A549 (cell line): ENCODE data around the gene ATF2. TPM values are rescaled to one million over a fixed set of nuclear protein-coding genes. Genes with fewer than 3 reads are reported as not detected.

Source experiments
- ATAC-seq, 2 experiments: fragments of 200-7000 bp in 1 of 2; fragments of >200 bp in 1 of 2; cut with Nextera tagmentation in 1 of 2; cut with Tn5 transposase in 1 of 2; 3 replicates each; pipeline versions ENCODE4 v1.8.0 to v1.9.1; 2018 to 2020; ENCODE audit warnings: mild to moderate bottlenecking in 1 of 2, moderate library complexity in 1 of 2
- CTCF ChIA-PET: fragments of 300-600 bp; sonication (Branson Sonifier 250); formaldehyde crosslinking; extraction: SDS; loops from one replicate; lab custom pipeline; 2021; ENCODE audit warnings: antibody characterized with exemption, inconsistent platforms; lab: Yijun Ruan, JAX
- POLR2A ChIA-PET: fragments of 350-600 bp; formaldehyde crosslinking; extraction: SDS; loops from one replicate; lab custom pipeline; 2021; ENCODE audit warnings: antibody characterized with exemption, inconsistent platforms; lab: Yijun Ruan, JAX
- DNase-seq, 2 experiments: peaks; one replicate each; pipeline versions ENCODE4 v3.0.0 to v3.0.0-alpha.2; 2011 to 2016; ENCODE audit warnings: low read depth in 1 of 2, low spot score in 1 of 2
- FAIRE-seq: peaks from 2 replicates; lab custom pipeline; 2011; peaks lifted over from hg19 to GRCh38; lab: Jason Lieb, UNC
- H3K27ac ChIP-seq, 2 experiments: fragments of >200 bp; sonication (Bioruptor Twin); formaldehyde crosslinking; 3 replicates each; pipeline ENCODE4 v1.5.1; 2016 to 2017
- H3K4me1 ChIP-seq: fragments of >200 bp; sonication (Bioruptor Twin); formaldehyde crosslinking; 3 replicates; pipeline ENCODE4 v1.6.1; 2016
- H3K4me2 ChIP-seq: fragments of >200 bp; sonication (Bioruptor Twin); formaldehyde crosslinking; 3 replicates; pipeline ENCODE4 v1.6.1; 2016
- H3K4me3 ChIP-seq: fragments of >200 bp; sonication (Bioruptor Twin); formaldehyde crosslinking; 3 replicates; pipeline ENCODE4 v1.5.1; 2016
- H3K9me3 ChIP-seq: fragments of >200 bp; sonication (Bioruptor Twin); formaldehyde crosslinking; 3 replicates; pipeline ENCODE4 v1.6.1; 2016
- BCL3 ChIP-seq: fragments of >200 bp; sonication (Bioruptor Twin); formaldehyde crosslinking; IDR thresholded peaks from 3 replicates; pipeline ENCODE4 v1.6.1; 2016
- CBX8 ChIP-seq: fragments of 200-600 bp; sonication (generic); IDR thresholded peaks from 2 replicates; pipeline ENCODE4 v1.6.1; 2016
- EHF ChIP-seq: fragments of 250-450 bp; sonication (Bioruptor Pico); IDR thresholded peaks from 2 replicates; pipeline ENCODE4 v1.5.0; 2020; ENCODE audit warnings: mild to moderate bottlenecking
- EP300 ChIP-seq, 2 experiments: fragments of >200 bp; sonication (Bioruptor Twin); formaldehyde crosslinking; IDR thresholded peaks; 2 replicates in 1 of 2; 3 replicates in 1 of 2; pipeline ENCODE4 v1.6.1; 2016 to 2017
- FOSL2 ChIP-seq, 2 experiments: fragments of 450-650 bp in 1 of 2; fragments of >200 bp in 1 of 2; sonication (Bioruptor Twin) in 1 of 2; formaldehyde crosslinking; IDR thresholded peaks; 2 replicates each; pipeline versions ENCODE4 v1.5.0 to v1.6.1; 2016 to 2020; ENCODE audit warnings: mild to moderate bottlenecking in 1 of 2, moderate library complexity in 1 of 2
- GATA3 ChIP-seq: IDR thresholded peaks from 2 replicates; pipeline ENCODE4 v1.6.1; 2012; ENCODE audit warnings: borderline replicate concordance
- HES2 ChIP-seq: fragments of >200 bp; sonication (Bioruptor Twin); formaldehyde crosslinking; IDR thresholded peaks from 2 replicates; pipeline ENCODE4 v1.6.1; 2016
- HEYL ChIP-seq: fragments of 250-450 bp; sonication (Bioruptor Pico); IDR thresholded peaks from 2 replicates; pipeline ENCODE4 v1.8.0; 2021; ENCODE audit warnings: mild to moderate bottlenecking, moderate library complexity
- HMGXB4 ChIP-seq: fragments of 250-450 bp; sonication (Bioruptor Pico); IDR thresholded peaks from 2 replicates; pipeline ENCODE4 v1.5.0; 2021; ENCODE audit warnings: mild to moderate bottlenecking, moderate library complexity, borderline replicate concordance
- KDM1A ChIP-seq: fragments of 200-600 bp; sonication (generic); IDR thresholded peaks from 2 replicates; pipeline ENCODE4 v1.6.1; 2016; ENCODE audit warnings: low read depth, mild to moderate bottlenecking
- MAFK ChIP-seq: fragments of 450-650 bp; IDR thresholded peaks from 2 replicates; pipeline ENCODE4 v1.6.1; 2014; ENCODE audit not compliant: partially characterized antibody
- MAX ChIP-seq: IDR thresholded peaks from 2 replicates; pipeline ENCODE4 v1.6.1; 2012
- NR3C1 ChIP-seq: fragments of >200 bp; sonication (Bioruptor Twin); formaldehyde crosslinking; IDR thresholded peaks from 3 replicates; pipeline ENCODE4 v1.6.1; 2017
- RAD21 ChIP-seq, 2 experiments: fragments of >200 bp in 1 of 2; sonication (Bioruptor Twin) in 1 of 2; formaldehyde crosslinking in 1 of 2; IDR thresholded peaks in 1 of 2; conservative IDR thresholded peaks in 1 of 2; 2 replicates in 1 of 2; 3 replicates in 1 of 2; pipeline ENCODE4 v1.6.1; 2012 to 2018; ENCODE audit warnings: inconsistent platforms in 1 of 2
- REST ChIP-seq: fragments of 200-600 bp; sonication (generic); IDR thresholded peaks from 2 replicates; pipeline ENCODE4 v1.6.1; 2016; ENCODE audit warnings: antibody characterized with exemption, mild to moderate bottlenecking, moderate library complexity
- SREBF2 ChIP-seq: fragments of 450-650 bp; IDR thresholded peaks from 2 replicates; pipeline ENCODE4 v1.6.1; 2014; ENCODE audit warnings: mild to moderate bottlenecking, moderate library complexity
- ZFP36 ChIP-seq: fragments of 450-650 bp; IDR thresholded peaks from 2 replicates; pipeline ENCODE4 v1.6.1; 2014; ENCODE audit warnings: borderline replicate concordance; ENCODE audit not compliant: partially characterized antibody
- WGBS: methylation state at CpG from one replicate; pipeline ENCODE4 v1.1.6; 2017; ENCODE audit errors: missing lambda C conversion rate; 5-methylcytosine and 5-hydroxymethylcytosine counted together
- polyA plus RNA-seq, 4 experiments: library from polyadenylated mRNA; depleted of rRNA in 3 of 4; stranded (reverse); fragments of >200 nt; fragmentation: RNase III in 1 of 4; extraction: RNeasy Plus Mini Kit Qiagen cat#74134 plus additional on column Dnase treatment in 1 of 4; gene quantifications; 2 replicates in 3 of 4; 3 replicates in 1 of 4; pipeline ENCODE4 v1.2.3, GENCODE V29; 2011 to 2017

The ATF2 gene
- polyA plus RNA-seq, 2 of the 4 experiments (the other 2 are of a cell fraction): 18.9 to 67.4 TPM

- Histone ChIP-seq H3K9me3 (no peaks in the 10 kb centered on the region), H3K4me2 (no peak overlapping the region), H3K4me1 (peaks cover 13% of the 10 kb centered on the region), H3K27ac (no peak overlapping the region), H3K4me3 (no peak overlapping the region)
- no peak for DNase-seq
- no peak for ATAC-seq
- no peak for FAIRE-seq
- ChIA-PET POLR2A (interaction anchor here (1.0 kb wide), 1 partner anchor 10 kb away, joined by 4 read pairs; no protein-coding TSS in a partner anchor), CTCF (interaction anchor here (0.7 to 1.3 kb wide), 3 partner anchors 101 to 170 kb away, joined by 3 to 6 read pairs (median 3); no protein-coding TSS in a partner anchor)
- WGBS: 89% methylated on average over 4 of the region's 4 CpGs
- TF ChIP-seq FOSL2 (IDR thresholded peaks at IDR 0.05): no peak
- TF ChIP-seq FOSL2 (CRISPR knock-in tag; IDR thresholded peaks at IDR 0.05): no peak
- no peak for TF ChIP-seq MAFK
- no peak for TF ChIP-seq MAX
- TF ChIP-seq KDM1A: no peak
- TF ChIP-seq EHF (CRISPR knock-in tag): no peak
- TF ChIP-seq SREBF2: no peak
- TF ChIP-seq RAD21 (conservative IDR thresholded peaks at IDR 0.05 in 1 of 2, IDR thresholded peaks at IDR 0.05 in 1 of 2): no peak
These were observed 9.1 kb downstream of the ATF2 start for GRCh38 chr2:175158894-175159293.

GRCh38 chr2:175156534-175156933 lies 11.5 kb downstream of the ATF2 start:
- no peak for FAIRE-seq
- Histone ChIP-seq H3K4me3 (no peak overlapping the region), H3K4me2 (no peak overlapping the region), H3K27ac (no peak overlapping the region), H3K4me1 (peaks cover 27% of the 10 kb centered on the region), H3K9me3 (no peaks in the 10 kb centered on the region)
- ChIA-PET CTCF (no interaction called here), POLR2A (no interaction called here)
- WGBS: 89% methylated on average over 5 of the region's 5 CpGs
- no peak for DNase-seq
- TF ChIP-seq HEYL (CRISPR knock-in tag) (no peak), HES2 (no peak), REST (no peak), NR3C1 (no peak), HMGXB4 (CRISPR knock-in tag) (no peak), ZFP36 (no peak), CBX8 (no peak), GATA3 (no peak), BCL3 (no peak)
- ATAC-seq: no peak

GRCh38 chr2:175154661-175155082 lies 13.3 kb downstream of the ATF2 start:
- POLR2A ChIA-PET: no interaction called here
- peaks cover 27% of the 10 kb centered on the region for H3K4me1 ChIP-seq
- no peaks in the 10 kb centered on the region for H3K9me3 ChIP-seq
- DNase-seq (peak in 1 of 2 experiments; percentile 24), FAIRE-seq (no peak), ATAC-seq (peak; percentile 50 to 87)
- TF ChIP-seq EP300 (IDR thresholded peaks at IDR 0.05) (no peak), FOSL2 (IDR thresholded peaks at IDR 0.05) (no peak), FOSL2 (CRISPR knock-in tag; IDR thresholded peaks at IDR 0.05) (peak; percentile 28)
- H3K27ac ChIP-seq: peak overlapping the region in 1 of 2 experiments; percentile 0; a peak in 1 of 6 replicates
- H3K4me3 ChIP-seq: no peak overlapping the region
- H3K4me2 ChIP-seq: peak overlapping the region; percentile 37
- CTCF ChIA-PET: no interaction called here
